GM12872 (cell line): Measurements from ENCODE around the gene RHOG.

Source experiments
- CTCF ChIP-seq: IDR thresholded peaks from 3 replicates; pipeline ENCODE4 v1.5.1; 2011; ENCODE audit warnings: low read depth, mild to moderate bottlenecking, low read length, moderate library complexity; ENCODE audit not compliant: insufficient read depth

Gene RHOG

DNA sequence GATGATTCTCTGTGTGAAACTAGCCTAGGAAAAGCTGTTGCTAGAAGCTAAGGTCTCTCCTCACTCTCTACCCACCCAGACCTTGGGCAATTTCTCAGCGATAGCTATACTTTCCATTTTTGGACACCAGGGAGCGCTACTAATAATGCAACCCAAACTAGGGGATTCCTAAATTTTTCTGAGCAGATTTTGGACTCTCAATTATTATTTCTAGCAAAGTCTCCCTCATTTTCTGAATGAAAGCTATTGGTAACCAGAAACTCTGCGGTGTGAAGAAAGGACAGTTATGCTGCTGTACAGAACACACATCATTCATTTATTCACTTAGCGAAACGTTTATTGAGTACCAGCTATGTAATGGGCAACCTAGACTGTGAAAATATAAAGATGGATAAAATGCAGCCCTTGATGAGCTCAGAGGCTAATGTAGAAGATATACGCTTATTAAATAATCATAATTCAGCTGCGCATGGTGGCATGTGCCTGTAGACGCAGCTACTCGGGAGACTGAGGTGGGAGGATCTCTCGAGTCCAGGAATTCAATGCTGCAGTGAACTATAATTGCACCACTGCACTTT lies 8.6 kb upstream of the RHOG start:
- peak; percentile 69 for TF ChIP-seq CTCF

- TF ChIP-seq CTCF: no peak
Measured at GRCh38 chr11:3845670-3846069, 4.9 kb upstream of the RHOG start.

DNA sequence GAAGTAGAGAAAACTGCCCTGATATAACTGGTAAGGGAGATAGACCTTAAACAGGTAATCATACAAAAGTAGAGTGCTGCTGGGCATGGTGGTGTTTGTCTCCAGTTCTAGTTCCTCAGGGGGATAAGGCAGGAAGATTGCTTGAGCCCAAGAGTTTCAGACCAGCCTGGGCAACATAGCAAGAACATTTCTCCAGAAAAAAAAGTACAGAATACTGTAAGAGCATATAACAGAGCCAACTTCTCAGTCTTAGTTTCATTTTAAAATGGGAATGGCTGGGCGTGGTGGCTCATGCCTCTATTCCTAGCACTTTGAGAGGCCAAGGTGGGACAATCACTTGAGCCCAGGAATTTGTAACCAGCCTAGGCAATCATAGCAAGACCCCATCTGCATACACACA lies 4.5 kb upstream of the RHOG start:
- no peak for TF ChIP-seq CTCF

- no peak for TF ChIP-seq CTCF
Measured at GRCh38 chr11:3843326-3843725, 2.6 kb upstream of the RHOG start.

DNA sequence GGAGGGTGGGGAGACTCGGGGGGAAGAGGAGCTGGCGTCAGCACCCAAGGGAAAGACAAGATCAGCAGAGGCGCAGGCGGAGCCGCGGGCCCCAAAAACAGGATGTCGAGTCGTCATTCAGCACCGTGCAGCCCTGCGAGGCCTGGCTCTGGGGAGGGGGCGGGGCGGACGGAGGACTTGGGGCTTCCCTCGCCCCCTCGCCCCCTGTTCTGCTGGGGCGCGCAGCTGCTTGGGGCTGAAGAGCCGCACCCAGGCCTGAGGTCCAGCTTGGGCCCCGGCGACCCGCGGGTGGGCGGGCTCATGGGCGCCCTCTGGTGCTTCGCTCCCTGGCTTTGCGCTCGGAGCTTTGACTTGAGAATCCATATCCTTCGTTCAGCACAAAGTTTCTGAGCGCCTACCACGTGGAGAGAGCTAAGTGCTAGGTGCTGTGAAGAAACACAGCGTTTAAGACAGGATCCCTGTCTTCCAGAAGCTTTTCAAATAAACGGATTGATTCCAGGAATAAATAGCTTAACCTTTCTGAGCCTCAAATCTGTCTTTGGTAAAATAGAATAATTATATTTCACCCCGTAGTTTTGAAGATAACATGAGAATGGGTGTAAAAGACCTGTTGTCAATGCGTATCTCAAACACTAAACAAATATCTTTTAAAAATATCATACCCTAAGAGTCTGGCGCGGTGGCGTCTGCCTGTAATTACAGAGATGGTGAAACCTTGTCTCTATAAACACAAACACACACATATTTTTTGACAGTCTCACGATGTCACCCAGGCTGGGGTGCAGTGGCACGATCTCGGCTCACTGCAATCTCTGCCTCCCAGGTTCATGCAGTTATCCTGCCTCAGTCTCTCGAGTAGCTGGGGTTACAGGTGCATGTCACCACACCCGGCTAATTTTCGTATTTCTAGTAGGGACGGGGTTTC lies 929 bp upstream of the RHOG start:
- TF ChIP-seq CTCF: peak; percentile 87

- no peak for TF ChIP-seq CTCF
Measured at GRCh38 chr11:3840004-3840869, 522 bp downstream of the RHOG start.

DNA sequence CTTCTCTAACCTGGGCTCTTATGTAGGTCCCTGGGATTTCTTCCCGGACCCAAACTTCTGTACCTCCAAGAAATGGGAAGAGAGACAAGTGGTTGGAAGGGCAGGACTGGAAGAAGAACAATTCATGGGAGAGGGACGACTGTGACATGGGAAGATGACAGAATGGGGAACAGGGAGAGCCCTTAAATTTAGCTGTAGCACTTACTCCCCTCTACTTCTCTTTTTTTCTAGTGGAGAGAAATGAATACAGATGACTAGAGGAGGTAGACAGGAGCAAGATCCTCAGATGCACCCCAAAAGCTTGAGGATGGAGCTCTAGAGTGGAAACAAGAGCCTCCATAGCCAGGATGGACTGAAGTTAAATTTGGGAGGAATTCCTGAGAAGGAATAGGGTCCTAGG lies 2.3 kb downstream of the RHOG start:
- TF ChIP-seq CTCF: no peak
